ENCODE results near the gene AFF2.
"Not testable (repeated sequence)": the region's sequence is repeated elsewhere in the genome, so short reads cannot be mapped to it uniquely, and the experiment has no call there.

Gene AFF2

DNA sequence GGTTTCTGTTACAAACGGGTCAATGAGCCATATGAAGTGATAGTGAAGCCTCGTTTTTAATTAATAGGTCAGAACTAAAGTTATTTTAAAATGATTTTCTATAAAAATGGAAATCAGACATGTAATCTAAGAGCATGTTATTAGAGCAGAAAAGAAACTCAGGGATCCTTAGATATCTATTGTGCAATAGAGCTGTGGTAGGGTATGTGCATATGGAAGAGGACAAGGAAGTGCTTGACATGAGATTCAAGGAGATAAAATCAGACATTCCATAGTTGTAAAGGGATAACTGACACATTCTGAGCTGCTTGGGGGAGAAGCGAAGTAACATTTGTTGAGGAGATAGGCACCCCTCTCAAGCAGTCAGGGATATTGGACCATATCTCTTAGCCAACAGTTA is 143.0 kb downstream of the AFF2 start:
- DNase-seq (ENCODE audit: low read depth), result no peak

DNA sequence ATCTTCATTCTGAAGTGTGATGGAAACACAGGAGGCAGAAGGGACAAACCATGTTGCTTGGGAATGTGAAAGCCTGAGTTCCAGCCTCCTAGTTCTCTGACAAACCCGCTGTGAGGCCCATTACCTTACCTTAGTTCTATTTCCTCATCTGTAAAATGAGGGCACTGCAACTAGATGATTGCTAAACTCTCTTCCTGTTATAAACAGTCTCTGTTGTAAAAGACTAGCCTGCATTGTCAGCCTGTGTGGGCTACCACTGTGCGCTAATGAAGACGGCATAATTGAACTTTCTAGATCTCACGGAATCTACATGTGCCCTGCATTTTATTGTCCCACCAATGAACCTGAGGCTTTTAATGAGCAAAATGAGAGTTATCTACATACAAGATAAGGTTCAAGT is 147.2 kb downstream of the AFF2 start:
- DNase-seq (ENCODE audit: low read depth), result no peak

DNA sequence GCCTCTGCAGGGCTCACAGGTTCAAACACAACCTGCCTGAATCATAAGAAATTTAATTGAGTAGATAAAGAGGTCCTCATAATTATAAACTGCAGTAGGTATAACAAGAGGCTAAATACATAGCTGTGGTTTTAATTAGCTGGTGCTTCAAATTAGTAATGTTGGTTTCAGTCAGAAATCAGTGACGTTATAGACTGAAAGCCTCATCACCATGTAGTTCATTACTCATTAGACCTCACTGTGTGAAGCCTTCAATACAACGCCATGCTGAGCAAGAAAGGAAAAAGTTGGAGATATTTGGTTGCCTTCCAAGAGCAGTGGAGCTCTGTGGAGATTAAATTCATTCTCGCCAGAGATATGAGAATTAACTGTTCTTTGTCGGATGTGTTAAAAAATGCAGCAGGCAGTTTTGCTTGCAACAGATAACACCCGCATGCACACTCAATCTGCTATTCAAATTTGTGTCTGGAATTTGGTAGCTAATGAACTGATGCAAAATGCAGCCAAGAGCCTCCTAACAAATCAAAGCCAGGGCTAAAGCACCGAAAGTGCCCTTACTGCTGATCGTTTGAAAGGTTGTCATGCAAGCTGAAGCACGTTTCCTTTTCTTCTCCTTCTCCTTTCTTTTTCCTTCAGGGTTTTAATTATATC is 148.9 kb downstream of the AFF2 start:
- no peak for DNase-seq (ENCODE audit: low read depth)

DNA sequence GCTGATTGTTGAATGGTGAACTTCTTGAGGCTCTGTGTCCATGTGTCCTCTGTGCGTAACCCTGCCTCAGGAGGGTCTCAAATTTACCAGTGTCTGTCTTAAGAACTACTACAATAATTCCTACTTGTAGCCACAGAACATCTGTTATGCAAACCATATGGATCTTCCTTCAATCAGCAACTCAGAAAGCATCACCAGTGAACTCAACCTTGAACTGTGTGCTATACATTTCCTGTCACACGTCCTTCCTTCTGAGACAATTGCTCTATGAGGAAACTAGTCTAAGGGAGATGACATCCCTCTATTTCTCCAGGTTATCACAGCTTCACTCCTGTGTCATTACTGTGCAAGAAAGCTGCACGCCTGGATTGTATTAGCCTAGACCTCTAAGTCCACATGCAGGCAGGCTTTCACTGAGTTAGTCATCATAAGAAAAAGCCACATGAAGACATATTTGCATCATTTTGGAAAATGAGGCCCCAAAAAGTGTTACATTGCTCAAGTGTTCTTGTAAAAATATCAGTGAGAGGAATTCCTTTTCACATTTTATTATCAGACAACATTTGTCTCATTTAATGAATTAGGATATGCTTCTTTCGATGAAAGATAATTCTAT is 157.8 kb downstream of the AFF2 start:
- no peak for DNase-seq (ENCODE audit: low read depth)

DNA sequence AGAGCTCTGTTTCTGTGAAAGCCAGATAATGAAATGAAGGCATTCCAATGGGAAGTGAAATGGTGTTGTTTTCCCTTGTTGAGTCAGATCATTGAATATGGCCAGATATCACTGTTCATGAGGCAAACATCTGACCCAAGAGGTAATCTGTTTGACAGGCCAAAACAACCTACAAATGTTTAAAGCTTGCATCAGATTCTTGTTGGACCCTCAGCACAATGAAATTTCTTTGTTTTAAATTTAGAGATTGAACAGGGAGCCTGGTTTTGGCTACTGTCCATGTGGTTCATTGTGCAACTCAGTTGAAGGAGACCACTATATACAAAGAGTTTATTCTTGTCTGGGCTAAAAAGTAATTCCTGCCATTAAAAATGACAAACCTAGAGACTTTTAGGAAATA is 159.1 kb downstream of the AFF2 start:
- no peak for DNase-seq (ENCODE audit: low read depth)

DNA sequence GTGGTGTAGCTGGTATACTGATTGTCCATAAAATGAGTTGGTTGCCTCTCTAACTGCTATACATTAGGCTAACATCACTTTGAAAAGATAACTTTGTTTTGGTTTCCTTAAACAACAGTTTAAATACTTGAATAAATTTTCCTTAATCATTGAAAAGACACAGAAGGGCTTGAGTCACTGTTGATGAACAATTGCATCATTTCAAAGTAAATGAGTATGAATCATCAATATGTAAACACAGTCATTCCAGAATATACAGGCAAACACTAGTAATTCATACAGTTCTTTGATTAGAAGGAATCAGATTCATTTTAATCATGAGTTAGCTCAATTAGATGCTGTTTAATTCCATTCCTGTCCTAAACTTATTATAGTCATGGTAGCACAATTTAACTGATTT is 160.6 kb downstream of the AFF2 start:
- no peak for DNase-seq (ENCODE audit: low read depth)

DNA sequence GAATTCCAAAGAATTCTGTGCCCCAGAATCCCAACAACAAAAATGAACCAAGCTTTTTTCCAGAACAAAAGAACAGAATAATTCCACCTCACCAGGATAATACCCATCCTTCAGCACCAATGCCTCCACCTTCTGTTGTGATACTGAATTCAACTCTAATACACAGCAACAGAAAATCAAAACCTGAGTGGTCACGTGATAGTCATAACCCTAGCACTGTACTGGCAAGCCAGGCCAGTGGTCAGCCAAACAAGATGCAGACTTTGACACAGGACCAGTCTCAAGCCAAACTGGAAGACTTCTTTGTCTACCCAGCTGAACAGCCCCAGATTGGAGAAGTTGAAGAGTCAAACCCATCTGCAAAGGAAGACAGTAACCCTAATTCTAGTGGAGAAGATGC is 161.6 kb downstream of the AFF2 start:
- no peak for DNase-seq (ENCODE audit: low read depth)

DNA sequence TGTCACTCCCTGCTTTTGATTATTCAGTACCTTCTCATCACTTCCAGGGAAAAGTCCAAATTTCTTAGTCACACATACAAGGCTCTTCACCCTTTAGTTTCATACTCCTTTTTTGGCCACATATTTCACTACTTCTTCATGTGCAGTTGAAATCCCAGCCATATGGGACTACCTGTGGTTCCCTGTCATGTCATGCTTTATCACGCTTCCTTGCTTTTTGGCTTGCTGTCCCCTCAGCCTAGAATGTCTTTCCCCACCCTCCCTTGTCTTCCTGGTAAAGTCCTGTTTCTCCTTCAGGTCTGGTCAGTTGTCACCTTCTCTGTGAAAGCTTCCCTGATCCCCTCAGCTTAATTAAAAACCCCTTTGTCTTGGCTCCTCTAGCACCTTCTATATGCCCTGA is 163.8 kb downstream of the AFF2 start:
- DNase-seq (ENCODE audit: low read depth), result no peak

DNA sequence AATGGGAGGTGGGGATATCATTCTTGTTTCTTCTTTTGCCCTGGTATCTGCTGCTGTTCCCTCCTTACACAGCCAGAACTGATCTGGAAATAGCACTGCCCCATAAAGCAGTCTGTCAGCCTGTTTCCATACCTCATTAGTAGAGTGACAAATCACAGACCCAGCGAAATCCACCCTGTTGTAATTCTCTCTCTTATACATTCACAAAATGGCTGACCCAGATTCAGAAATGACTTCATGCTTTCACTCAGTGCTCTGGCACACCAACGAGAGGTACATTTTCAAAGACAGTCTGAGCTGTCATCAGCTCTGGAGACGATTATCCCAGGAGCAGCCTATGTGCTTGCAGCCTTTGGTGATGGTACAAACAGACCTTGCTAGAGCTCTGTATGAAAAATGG is 164.6 kb downstream of the AFF2 start:
- no peak for DNase-seq (ENCODE audit: low read depth)

DNA sequence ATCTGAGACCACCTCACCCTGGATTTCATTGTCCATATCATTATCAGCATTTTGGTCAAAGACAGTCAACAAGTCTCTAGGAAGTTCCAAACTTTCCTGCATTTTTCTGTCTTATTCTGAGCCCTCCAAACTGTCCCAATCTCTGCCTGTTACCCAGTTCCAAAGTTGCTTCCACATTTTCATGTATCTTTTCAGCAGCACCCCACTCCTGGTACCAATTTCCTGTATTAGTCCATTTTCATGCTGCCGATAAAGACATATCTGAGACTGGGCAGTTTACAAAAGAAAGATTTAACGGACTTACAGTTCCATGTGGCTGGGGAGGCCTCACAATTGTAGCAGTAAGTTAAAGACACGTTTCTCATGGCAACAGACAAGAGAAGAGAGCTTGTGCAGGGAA is 168.8 kb downstream of the AFF2 start:
- not testable (repeated sequence) for DNase-seq (ENCODE audit: low read depth)

DNA sequence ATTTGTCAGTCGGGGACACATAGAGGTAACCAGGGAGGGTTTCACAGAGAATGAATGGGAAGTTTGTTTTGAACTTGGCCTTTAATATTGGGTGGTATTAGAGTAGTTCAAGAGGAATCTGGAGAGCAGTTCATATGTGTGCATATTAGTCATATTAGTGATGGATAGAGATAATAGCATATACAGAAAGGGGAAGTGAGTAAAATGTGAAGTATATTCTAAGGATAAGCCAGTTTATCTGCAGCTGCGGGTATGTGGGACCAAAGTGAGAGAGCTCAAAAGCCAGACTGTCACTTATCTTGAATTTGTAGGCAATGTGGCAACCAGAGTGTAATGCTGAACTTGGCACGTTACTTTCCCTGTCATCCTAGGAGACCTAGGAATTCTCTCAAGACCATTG is 169.9 kb downstream of the AFF2 start:
- DNase-seq (ENCODE audit: low read depth), result no peak

DNA sequence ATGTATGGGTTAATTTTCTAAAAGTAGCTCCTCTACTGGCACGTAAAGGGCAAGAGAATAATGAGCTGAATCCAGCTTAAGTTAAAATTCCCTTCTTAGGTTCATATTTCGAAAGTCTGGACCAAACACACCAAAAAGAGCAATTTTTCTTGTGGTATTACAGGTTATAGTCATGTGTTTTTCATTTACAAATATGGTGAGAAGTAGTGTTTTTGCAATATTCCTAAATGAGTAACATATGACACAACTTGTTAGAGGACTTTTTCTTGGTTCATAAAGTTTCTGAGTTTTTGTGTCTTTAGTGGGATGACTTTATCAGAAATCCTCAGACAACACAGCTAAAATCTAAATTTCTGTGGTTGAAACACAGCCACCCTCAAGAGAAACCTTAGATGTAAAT is 172.1 kb downstream of the AFF2 start:
- no peak for DNase-seq (ENCODE audit: low read depth)

DNA sequence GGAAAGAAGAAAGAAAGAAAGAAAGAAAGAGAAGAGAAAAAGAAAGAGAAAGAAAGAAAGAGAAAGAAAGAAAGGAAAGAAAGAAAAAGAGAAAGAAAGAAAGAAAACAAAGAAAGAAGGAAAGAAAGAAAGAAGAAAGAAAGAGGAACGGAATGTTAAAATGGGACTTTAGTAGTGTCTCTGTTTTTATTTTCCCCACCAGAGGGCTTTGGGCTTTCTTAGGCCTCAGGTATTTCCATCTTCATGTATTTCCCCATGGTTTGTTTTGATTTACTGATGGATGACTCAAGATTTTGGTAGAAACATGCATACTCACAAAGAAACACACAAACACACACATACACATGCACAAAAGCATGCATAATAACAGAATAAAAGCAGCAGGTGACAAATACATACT is 181.2 kb downstream of the AFF2 start:
- DNase-seq (ENCODE audit: low read depth), result no peak

DNA sequence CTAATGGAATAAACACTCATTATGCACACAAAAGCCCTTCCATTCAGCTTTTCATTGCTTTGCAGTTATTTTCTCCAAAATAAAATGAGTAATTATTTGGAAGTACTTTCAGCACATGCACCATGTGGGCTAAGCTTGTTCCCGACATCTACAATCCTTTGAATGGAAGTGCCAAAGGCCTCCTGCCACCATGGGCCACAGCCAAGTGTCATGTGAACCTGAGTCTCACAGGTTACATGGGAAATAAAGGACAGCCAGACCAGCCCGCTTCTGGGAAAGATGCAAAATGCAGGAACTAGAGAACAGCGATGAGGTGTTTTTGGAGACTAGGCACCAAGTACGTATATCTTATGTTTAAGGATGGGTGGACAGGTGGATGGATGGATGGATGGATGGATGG is 181.8 kb downstream of the AFF2 start:
- DNase-seq (ENCODE audit: low read depth), result no peak

DNA sequence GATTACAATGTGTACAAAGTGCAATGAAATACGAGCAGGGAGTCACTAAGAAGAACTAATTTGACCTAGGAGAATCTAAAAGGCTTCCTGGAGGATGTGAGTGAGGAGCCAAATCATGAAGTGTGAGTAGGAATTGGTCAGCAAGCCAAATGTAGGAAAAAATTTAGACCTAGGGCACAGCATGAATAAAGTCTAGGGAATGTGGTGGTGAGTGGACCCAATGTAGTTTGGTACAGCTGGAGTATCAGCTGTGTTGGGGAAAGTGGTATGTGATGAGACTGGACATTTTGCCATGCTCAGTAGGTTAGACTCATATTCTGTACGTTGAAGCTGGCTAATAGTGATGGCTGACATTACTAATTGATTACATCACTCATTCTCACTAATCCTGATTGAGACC is 191.0 kb downstream of the AFF2 start:
- DNase-seq (ENCODE audit: low read depth), result no peak

DNA sequence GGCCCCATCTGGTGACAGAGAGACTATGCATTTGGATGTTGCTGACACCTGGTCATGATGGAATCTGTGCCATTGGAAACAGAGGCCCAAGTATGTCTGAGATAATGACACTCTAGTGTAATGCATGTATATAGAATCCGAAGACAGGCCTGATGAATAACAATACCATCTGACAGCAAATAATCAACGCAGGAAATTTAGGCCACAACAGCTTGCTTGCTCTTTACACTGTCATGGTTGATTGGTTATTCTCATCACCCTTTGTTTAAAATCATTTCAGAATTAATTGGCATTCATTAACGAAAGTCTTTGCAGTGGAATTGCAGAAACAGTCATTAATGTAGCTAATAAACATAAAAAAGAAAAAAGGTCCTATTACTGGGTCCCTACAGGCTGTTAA is 194.8 kb downstream of the AFF2 start:
- no peak for DNase-seq (ENCODE audit: low read depth)

DNA sequence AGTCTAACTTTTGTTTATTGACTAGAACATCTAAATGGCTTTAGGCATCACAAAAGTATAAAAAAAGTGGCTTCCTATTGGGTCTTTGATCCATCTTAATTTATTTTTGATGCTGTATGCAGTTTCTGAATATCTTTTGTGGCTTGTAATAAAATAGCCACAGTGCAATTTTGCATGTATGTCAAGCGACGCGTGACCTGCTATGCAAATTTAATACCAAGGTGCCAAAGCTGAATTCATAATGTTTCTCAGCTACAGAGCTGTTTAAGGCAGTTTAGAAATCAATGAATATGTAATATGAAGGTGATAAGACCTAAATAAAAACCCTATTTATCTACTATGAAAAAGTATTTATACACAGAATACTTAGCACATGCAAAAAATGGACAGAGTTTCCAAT is 197.8 kb downstream of the AFF2 start:
- no peak for DNase-seq (ENCODE audit: low read depth)

DNA sequence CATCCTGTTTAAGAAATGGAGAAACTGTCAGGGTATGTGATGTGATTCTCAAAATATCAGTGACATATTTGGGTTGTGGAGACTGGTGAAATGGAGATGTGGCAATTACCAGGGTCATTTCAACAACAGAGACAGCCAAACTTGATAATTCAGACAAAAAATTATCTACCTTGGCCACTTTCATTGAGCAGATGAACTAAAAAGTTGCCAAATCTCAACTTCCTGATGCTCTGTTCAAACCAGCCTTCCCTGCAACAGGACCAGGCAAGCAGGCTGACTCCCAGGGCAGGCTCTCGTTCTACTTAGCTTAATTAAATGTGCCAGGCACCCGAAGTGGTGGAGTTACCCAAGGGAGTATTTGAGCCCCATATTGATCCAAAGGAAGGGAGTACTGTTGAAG is 199.6 kb downstream of the AFF2 start:
- DNase-seq (ENCODE audit: low read depth), result no peak

DNA sequence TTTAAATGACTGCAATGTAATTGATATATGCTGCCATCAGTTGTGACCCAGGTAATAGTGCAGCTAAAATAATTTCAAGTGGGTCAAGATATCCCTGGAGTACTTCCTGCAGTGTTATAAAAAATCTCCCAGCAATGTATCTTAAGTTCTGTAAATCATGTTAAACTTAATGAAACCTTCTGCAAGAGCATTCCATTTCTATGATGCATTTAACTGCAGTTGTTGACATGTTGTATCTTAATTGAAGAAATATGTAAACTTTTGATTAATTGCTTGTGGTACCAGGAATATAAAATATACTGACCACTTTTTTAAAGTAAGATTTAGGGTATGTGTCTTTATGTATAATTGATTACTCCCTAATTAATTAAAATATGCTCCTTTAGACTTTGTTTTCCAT is 213.6 kb downstream of the AFF2 start:
- DNase-seq (ENCODE audit: low read depth), result no peak

DNA sequence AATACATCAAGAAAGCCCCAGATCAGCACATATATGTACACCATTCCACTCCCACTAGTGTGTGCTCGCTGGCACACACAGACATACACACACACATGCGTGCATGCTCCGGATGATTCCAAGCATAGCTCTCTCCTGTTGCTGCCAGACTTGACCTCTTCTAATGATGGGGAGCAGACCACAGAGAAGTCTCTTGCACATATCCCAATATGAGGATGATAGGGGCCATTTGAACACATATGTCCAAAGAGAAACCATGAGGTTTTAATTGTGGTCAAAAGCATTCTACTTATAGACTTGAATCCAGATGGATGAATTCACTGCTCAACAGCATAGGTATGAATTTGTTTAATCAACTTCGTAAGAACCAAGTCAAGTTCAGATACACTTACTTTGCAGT is 214.9 kb downstream of the AFF2 start:
- DNase-seq (ENCODE audit: low read depth), result no peak

DNA sequence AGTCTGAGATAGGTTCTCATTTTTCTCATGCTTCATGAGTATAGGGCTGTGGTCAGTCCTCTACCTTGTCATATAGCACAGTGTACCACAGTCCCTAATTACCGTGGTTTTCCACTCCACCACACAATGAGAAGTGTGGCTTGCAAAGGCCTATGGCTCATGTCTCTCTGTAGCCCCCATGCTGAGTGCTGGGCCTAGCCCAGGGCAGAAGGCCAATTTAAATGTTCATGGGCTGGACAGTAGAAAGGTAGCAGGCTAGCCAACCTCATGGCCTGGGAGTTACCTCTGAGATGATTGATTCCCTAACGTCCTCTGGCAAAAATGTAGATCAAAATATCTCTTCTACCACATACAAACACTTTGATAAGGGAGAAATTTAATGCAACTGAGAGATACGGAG is 222.5 kb downstream of the AFF2 start:
- no peak for DNase-seq (ENCODE audit: low read depth)

DNA sequence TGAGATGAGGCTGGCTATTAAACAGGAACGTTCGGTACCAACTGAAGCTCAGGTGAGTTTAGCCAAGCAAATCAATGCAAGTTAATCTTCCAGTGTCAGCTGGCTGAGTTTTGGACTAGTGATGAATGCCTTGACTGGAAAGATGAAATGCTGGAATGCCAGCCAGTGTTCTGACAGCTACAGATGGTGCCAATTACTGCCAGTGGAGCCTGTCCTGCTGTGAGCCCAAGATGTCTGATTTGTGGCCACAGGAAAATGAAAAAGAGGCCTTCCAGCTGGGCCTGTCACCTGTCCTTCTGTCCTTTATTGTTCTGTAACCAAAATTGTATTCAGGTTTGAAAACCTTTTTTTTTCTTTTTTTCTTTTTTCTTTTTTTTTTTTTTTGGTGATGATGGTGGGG is 223.1 kb downstream of the AFF2 start:
- DNase-seq (ENCODE audit: low read depth), result no peak

DNA sequence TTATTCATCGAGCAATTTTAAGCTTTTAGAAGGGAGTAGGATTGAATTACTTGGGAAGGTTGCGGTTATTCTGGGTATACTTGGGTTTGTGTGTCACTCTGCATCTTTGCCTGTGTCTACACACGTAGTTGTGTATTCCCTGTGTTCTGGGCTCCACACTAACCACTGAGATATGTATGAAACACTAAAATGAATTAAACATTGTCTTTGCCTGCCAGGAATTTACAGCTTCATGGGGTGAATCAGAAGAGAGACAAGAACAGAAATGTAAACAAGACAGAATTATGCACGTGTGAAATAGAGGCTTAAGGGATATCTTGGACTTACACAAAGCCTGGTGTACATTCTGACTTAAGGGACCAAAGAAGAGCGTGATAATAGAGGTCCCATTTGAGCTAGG is 228.5 kb downstream of the AFF2 start:
- no peak for DNase-seq (ENCODE audit: low read depth)

DNA sequence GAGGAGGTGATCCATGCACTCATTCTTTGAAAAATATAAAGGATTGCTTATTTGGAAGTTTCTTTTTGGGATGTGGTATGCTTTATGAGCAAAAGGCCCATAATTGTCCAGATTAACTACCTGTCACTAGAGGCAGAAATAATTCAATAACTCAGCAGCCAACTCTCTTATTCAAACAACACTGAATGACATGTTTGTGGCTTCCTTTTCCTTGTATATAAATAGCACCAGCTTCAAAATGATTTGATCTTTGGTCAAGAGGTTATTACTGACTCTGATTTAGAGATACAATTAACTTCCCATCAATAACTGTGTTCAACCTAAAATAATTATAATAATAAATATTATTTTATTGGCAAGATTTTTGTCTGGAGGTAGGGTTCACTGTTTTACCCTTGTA is 232.3 kb downstream of the AFF2 start:
- no peak for DNase-seq (ENCODE audit: low read depth)

DNA sequence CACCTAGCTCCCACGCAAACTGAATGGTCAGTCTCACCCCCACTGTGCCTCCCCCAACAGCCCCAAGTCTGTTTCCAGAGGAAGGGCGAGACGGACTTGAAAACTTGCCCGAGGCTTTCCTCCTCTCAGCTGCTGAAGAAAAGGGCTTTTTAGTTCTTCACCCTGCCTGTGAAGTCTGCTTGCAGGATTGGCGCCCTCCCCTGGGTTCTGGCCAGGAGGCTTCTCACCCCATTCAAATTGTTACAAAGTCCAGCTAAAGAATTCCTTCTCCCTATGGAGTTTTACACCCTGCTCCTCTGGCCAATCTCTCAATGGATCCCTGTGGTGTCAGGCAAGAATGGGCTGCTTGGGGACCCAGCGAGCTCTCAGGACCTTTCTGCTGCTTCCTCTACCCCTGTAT is 241.0 kb downstream of the AFF2 start:
- DNase-seq (ENCODE audit: low read depth), result no peak
